GM12878 (cell line): Measurements from ENCODE around the gene KCNQ1. TPM values are rescaled to one million over a fixed set of nuclear protein-coding genes. Genes with fewer than 3 reads are reported as not detected.

ENCODE experiments used
- ATAC-seq: fragments of 200-7000 bp; cut with Tn5 transposase; 3 replicates; pipeline ENCODE4 v1.9.1; 2020; ENCODE audit warnings: mild to moderate bottlenecking, moderate library complexity
- BruUV-seq: library from RNA; stranded (reverse); fragments of 400-500 nt; replicated peaks from 2 replicates; lab custom pipeline; 2021; lab: Mats Ljungman, UMichigan
- CTCF ChIA-PET: fragments of 300-600 bp; sonication (Branson Sonifier 250); formaldehyde crosslinking; extraction: SDS; loops from one replicate; lab custom pipeline; 2021; ENCODE audit warnings: inconsistent platforms; lab: Yijun Ruan, JAX
- POLR2A ChIA-PET: fragments of 350-600 bp; formaldehyde crosslinking; extraction: SDS; loops from one replicate; lab custom pipeline; 2021; ENCODE audit warnings: inconsistent platforms; lab: Charles Lee
- RAD21 ChIA-PET: fragments of 300-600 bp; sonication (Branson Sonifier 250); formaldehyde crosslinking; loops from one replicate; lab custom pipeline; 2023; ENCODE audit warnings: antibody characterized with exemption; ENCODE audit not compliant: unreplicated experiment; lab: Charles Lee
- SMC1A ChIA-PET: fragments of 300-600 bp; sonication (Branson Sonifier 250); formaldehyde crosslinking; loops from one replicate; lab custom pipeline; 2023; ENCODE audit not compliant: unreplicated experiment, uncharacterized antibody; lab: Charles Lee
- DNase-seq: peaks from one replicate; pipeline ENCODE4 v3.0.0-alpha.2; 2011; ENCODE audit warnings: low read depth, low spot score
- FAIRE-seq: peaks from 3 replicates; lab custom pipeline; 2011; peaks lifted over from hg19 to GRCh38; lab: Jason Lieb, UNC
- H2AFZ ChIP-seq: 2 replicates; pipeline ENCODE4 v1.6.0; 2011; ENCODE audit warnings: low read depth, low read length, control low read depth; ENCODE audit not compliant: control insufficient read depth
- H3K27ac ChIP-seq: 2 replicates; pipeline ENCODE4 v1.5.1; 2011; ENCODE audit warnings: control low read depth; ENCODE audit not compliant: control insufficient read depth, insufficient read depth
- H3K27me3 ChIP-seq, 2 experiments: replicated peaks in 1 of 2; 2 replicates each; pipeline versions ENCODE4 v1.6.0 to v1.6.1; 2011; ENCODE audit warnings: low read length in 1 of 2; ENCODE audit not compliant: control insufficient read depth in 2 of 2, insufficient read depth in 2 of 2
- H3K36me3 ChIP-seq, 2 experiments: 2 replicates each; pipeline ENCODE4 v1.5.1; 2011; ENCODE audit warnings: low read length in 1 of 2; ENCODE audit not compliant: control insufficient read depth in 2 of 2, insufficient read depth in 2 of 2
- H3K4me1 ChIP-seq: 2 replicates; pipeline ENCODE4 v1.6.1; 2011; ENCODE audit warnings: mild to moderate bottlenecking, low read length, moderate library complexity, mixed read lengths; ENCODE audit not compliant: control insufficient read depth, insufficient read depth
- H3K4me2 ChIP-seq: 2 replicates; pipeline ENCODE4 v1.6.0; 2011; ENCODE audit warnings: control low read depth; ENCODE audit not compliant: control insufficient read depth, insufficient read depth
- H3K4me3 ChIP-seq: fragments of 200-600 bp; sonication (generic); 2 replicates; pipeline ENCODE4 v1.5.1; 2016
- H3K79me2 ChIP-seq: 2 replicates; pipeline ENCODE4 v1.6.0; 2011; ENCODE audit warnings: low read length; ENCODE audit not compliant: control insufficient read depth, insufficient read depth
- H3K9ac ChIP-seq: 2 replicates; pipeline ENCODE4 v1.8.0; 2011; ENCODE audit warnings: low read length, control low read depth, mixed read lengths; ENCODE audit not compliant: control insufficient read depth, insufficient read depth
- H3K9me3 ChIP-seq: replicated peaks from 3 replicates; pipeline ENCODE4 v1.5.1; 2011; ENCODE audit warnings: mild to moderate bottlenecking, low read length; ENCODE audit not compliant: control insufficient read depth, insufficient read depth
- H4K20me1 ChIP-seq: 2 replicates; pipeline ENCODE4 v1.6.0; 2011; ENCODE audit not compliant: control insufficient read depth, insufficient read depth
- KLF5 ChIP-seq: fragments of 450-650 bp; IDR thresholded peaks from 2 replicates; pipeline ENCODE4 v1.6.1; 2014; ENCODE audit warnings: mild to moderate bottlenecking; ENCODE audit not compliant: partially characterized antibody
- MYB ChIP-seq: fragments of 150-350 bp; IDR thresholded peaks from 2 replicates; pipeline ENCODE4 v1.6.1; 2014; ENCODE audit warnings: mild to moderate bottlenecking, low read depth, low read length, borderline replicate concordance
- POLR2A ChIP-seq: IDR thresholded peaks from 2 replicates; pipeline ENCODE4 v1.6.1; 2011; ENCODE audit warnings: low read depth, mild to moderate bottlenecking, low read length
- ZNF274 ChIP-seq: IDR thresholded peaks from one replicate; pipeline ENCODE4 v1.8.0; 2011; ENCODE audit not compliant: insufficient read length, insufficient read depth
- ZNF622 ChIP-seq: fragments of 450-650 bp; IDR thresholded peaks from 2 replicates; pipeline ENCODE4 v1.6.1; 2017; ENCODE audit warnings: mild to moderate bottlenecking, inconsistent platforms
- WGBS: methylation state at CpG from one replicate; pipeline ENCODE4 v1.1.6; 2016; ENCODE audit warnings: low lambda C conversion rate; ENCODE audit not compliant: insufficient replicate concordance, insufficient coverage; ENCODE audit errors: missing lambda C conversion rate; 5-methylcytosine and 5-hydroxymethylcytosine counted together
- in situ Hi-C: fragments of 300-500 bp; cut with MboI; formaldehyde crosslinking; loops from 9 replicates; pipeline ENCODE4 v1.14.3; 2018; ENCODE audit warnings: mixed read lengths
- intact Hi-C: fragments of 100-400 bp; cut with micrococcal nuclease; formaldehyde crosslinking; loops from one replicate; pipeline ENCODE4 v1.14.2; 2022; ENCODE audit not compliant: unreplicated experiment
- polyA plus RNA-seq, 11 experiments: library from polyadenylated mRNA; depleted of rRNA in 4 of 11; unstranded in 6 of 11; stranded (reverse) in 5 of 11; fragments of >200 nt; fragmentation: Nextera tagmentation in 4 of 11; fragmentation: Illumina TruSeq in 1 of 11; extraction: Ambion mirVana in 4 of 11; extraction: Trizol in 1 of 11; gene quantifications; 1 replicate in 1 of 11; 2 replicates in 10 of 11; pipeline versions ENCODE4 v1.2.1 to v1.2.3, GENCODE V29; 2011 to 2016; ENCODE audit warnings: inconsistent platforms in 2 of 11, missing spikeins in 2 of 11, low read depth in 1 of 11
- total RNA-seq, 4 experiments: library from RNA; depleted of rRNA in 3 of 4; stranded (reverse); fragments of >200 nt in 3 of 4; fragmentation: Illumina TruSeq in 1 of 4; extraction: Trizol in 1 of 4; gene quantifications; 2 replicates each; pipeline versions ENCODE4 v1.2.1 to v1.2.3, GENCODE V29; 2013 to 2021
- TF ChIP-seq, protein P1 (sequence below): IDR thresholded peaks from 2 replicates; pipeline ENCODE4 v1.6.1; 2012; ENCODE audit warnings: low read depth, low read length, improper control_type of control experiment
- TF ChIP-seq, protein P2 (sequence below): IDR thresholded peaks from 2 replicates; pipeline ENCODE4 v1.6.1; 2012; ENCODE audit warnings: low read depth, low read length, improper control_type of control experiment

KCNQ1 gene
- total and polyA plus RNA-seq, 10 of the 15 experiments (the other 5 are each of a cell fraction or from before 2014, with no cell fraction given), result 0.03 to 0.15 (median 0.12) TPM; not detected in 7

DNA sequence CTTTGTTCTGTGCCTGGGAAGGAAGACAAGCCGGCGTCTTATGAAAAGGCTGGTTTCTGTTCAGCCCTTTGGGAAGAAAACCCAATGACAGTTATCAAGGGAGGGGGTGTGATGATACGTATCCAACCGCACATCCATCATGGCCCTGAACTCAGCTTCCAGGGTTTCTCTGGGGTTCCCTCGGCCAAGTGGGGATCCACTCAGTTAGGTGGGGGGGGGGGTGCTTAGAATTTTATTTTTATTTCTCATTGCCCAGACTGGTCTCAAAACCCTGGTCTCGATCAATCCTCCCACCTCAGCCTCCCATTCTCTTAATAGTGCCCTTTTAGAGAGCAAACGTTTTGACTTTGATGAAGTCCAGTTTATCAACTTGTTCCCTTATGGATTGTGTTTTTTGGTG lies 25.7 kb downstream of the KCNQ1 start:
- H2AFZ ChIP-seq, result no peak overlapping the region
- DNase-seq (no peak), ATAC-seq (no peak), FAIRE-seq (no peak)
- H3K4me3 ChIP-seq, result no peak overlapping the region
- WGBS, result 56% methylated on average over 7 of the region's 7 CpGs
- CTCF ChIA-PET, result no interaction called here
- no peak overlapping the region for H3K9ac ChIP-seq
- H3K36me3 ChIP-seq, result no peaks in the 10 kb centered on the region
- no peaks in the 10 kb centered on the region for H3K27me3 ChIP-seq
- SMC1A ChIA-PET, result no interaction called here
- H4K20me1 ChIP-seq, result no peaks in the 10 kb centered on the region
- H3K4me1 ChIP-seq, result peaks cover 10% of the 10 kb centered on the region; the same call in 1 of the 2 replicates
- no peaks in the 10 kb centered on the region for H3K9me3 ChIP-seq
- POLR2A ChIA-PET, result no interaction called here
- RAD21 ChIA-PET, result no interaction called here
- no peak overlapping the region for H3K4me2 ChIP-seq
- intact Hi-C loops (no loop called here), in situ Hi-C loops (no loop called here)
- BruUV-seq, result no TSS peak
- H3K79me2 ChIP-seq, result no peaks in the 10 kb centered on the region
- no peak overlapping the region for H3K27ac ChIP-seq
- TF ChIP-seq ZNF622, result no peak
- TF ChIP-seq, protein P1, sequence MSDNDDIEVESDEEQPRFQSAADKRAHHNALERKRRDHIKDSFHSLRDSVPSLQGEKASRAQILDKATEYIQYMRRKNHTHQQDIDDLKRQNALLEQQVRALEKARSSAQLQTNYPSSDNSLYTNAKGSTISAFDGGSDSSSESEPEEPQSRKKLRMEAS, result no peak
- TF ChIP-seq MYB, result no peak
- TF ChIP-seq POLR2A, result no peak
- TF ChIP-seq, protein P2, sequence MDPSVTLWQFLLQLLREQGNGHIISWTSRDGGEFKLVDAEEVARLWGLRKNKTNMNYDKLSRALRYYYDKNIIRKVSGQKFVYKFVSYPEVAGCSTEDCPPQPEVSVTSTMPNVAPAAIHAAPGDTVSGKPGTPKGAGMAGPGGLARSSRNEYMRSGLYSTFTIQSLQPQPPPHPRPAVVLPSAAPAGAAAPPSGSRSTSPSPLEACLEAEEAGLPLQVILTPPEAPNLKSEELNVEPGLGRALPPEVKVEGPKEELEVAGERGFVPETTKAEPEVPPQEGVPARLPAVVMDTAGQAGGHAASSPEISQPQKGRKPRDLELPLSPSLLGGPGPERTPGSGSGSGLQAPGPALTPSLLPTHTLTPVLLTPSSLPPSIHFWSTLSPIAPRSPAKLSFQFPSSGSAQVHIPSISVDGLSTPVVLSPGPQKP, result no peak
- no peak for TF ChIP-seq KLF5
- TF ChIP-seq ZNF274, result no peak
